ENCODE results near the gene SPARC. TPM values are rescaled to one million over a fixed set of nuclear protein-coding genes. Genes with fewer than 3 reads are reported as not detected.
A peak's percentile ranks its signal among the peaks of the same experiment; 100 is the strongest.

SPARC gene
- total and polyA plus RNA-seq, 4 donors = 145 to 1,186 (median 918) TPM

DNA sequence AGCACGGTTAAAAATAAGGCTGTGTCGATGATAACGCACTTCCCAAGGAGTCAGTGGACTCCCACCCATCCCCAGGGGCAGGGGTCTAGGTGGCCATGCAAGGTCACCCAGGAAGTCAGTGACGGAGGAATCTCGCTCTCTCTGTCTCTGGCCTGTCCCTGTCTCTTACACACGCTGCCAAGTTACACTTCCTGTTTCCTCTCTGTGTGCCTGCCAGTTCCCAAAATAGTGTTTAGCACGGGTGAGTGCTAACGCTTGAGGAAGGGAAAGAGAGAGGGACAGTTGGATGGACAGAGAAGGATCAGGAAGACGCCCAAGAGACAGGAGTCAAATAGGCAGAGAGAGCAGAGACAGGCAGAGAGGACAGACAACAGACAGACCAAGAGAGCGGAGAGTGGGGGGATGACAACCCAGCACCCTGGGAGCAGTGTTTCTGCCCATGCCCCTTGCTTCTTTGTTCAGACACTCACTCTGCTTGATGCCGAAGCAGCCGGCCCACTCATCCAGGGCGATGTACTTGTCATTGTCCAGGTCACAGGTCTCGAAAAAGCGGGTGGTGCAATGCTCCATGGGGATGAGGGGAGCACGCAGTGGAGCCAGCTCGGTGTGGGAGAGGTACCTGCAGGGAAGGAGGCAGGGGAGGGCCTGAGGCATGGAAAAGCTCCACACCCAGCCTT lies 23.0 kb downstream of the SPARC start:
- H3K36me3 ChIP-seq (ENCODE audit: control insufficient read depth in 4 of 4, insufficient read depth in 4 of 4, low read length in 4 of 4) = peaks cover 4 to 52% (median 31%) of the 10 kb centered on the region in 4 donors
- H3K27ac ChIP-seq (ENCODE audit: low read depth in 1 of 2, low read length in 1 of 2) = peak overlapping the region; percentile 56 to 82
- H3K4me3 ChIP-seq = no peak overlapping the region
- TF ChIP-seq, protein P1, sequence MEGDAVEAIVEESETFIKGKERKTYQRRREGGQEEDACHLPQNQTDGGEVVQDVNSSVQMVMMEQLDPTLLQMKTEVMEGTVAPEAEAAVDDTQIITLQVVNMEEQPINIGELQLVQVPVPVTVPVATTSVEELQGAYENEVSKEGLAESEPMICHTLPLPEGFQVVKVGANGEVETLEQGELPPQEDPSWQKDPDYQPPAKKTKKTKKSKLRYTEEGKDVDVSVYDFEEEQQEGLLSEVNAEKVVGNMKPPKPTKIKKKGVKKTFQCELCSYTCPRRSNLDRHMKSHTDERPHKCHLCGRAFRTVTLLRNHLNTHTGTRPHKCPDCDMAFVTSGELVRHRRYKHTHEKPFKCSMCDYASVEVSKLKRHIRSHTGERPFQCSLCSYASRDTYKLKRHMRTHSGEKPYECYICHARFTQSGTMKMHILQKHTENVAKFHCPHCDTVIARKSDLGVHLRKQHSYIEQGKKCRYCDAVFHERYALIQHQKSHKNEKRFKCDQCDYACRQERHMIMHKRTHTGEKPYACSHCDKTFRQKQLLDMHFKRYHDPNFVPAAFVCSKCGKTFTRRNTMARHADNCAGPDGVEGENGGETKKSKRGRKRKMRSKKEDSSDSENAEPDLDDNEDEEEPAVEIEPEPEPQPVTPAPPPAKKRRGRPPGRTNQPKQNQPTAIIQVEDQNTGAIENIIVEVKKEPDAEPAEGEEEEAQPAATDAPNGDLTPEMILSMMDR (IDR thresholded peaks at IDR 0.05; ENCODE audit: control extremely low read depth, extremely low read depth) = no peak
- no peaks in the 10 kb centered on the region for H3K27me3 ChIP-seq (ENCODE audit: control insufficient read depth in 3 of 3, insufficient read depth in 3 of 3, low read length in 2 of 3)
- peaks cover 11 to 35% (median 20%) of the 10 kb centered on the region in 5 donors for H3K4me1 ChIP-seq (ENCODE audit: control insufficient read depth in 5 of 5, insufficient read depth in 5 of 5, low read length in 5 of 5)
- no peak overlapping the region for H3K9ac ChIP-seq (ENCODE audit: insufficient read depth in 1 of 2, low read length in 2 of 2)
- DNase-seq (peak; percentile 46 to 86 (median 71)), ATAC-seq (ENCODE audit: insufficient read depth, low FRiP score) (peak; percentile 58)
- 41 to 43% methylated on average over 17 of the region's 17 CpGs for WGBS, 2 donors
- H3K9me3 ChIP-seq (ENCODE audit: control insufficient read depth in 4 of 4, insufficient read depth in 3 of 4, low read length in 3 of 4) = no peaks in the 10 kb centered on the region

- Histone ChIP-seq H3K36me3 (ENCODE audit: control insufficient read depth in 4 of 4, insufficient read depth in 4 of 4, low read length in 4 of 4) (peaks cover 4 to 42% (median 24%) of the 10 kb centered on the region in 4 donors), H3K27me3 (ENCODE audit: control insufficient read depth in 3 of 3, insufficient read depth in 3 of 3, low read length in 2 of 3) (no peaks in the 10 kb centered on the region), H3K9ac (ENCODE audit: insufficient read depth in 1 of 2, low read length in 2 of 2) (no peak overlapping the region), H3K27ac (ENCODE audit: low read depth in 1 of 2, low read length in 1 of 2) (peak overlapping the region; percentile 41 to 46), H3K9me3 (ENCODE audit: control insufficient read depth in 4 of 4, insufficient read depth in 3 of 4, low read length in 3 of 4) (no peaks in the 10 kb centered on the region), H3K4me3 (no peak overlapping the region), H3K4me1 (ENCODE audit: control insufficient read depth in 5 of 5, insufficient read depth in 5 of 5, low read length in 5 of 5) (peaks cover 11 to 35% (median 20%) of the 10 kb centered on the region in 5 donors)
- no peak for DNase-seq
- no peak for ATAC-seq (ENCODE audit: insufficient read depth, low FRiP score)
- TF ChIP-seq, protein P1 (IDR thresholded peaks at IDR 0.05; ENCODE audit: control extremely low read depth, extremely low read depth) = no peak
- 69 to 76% methylated on average over 4 of the region's 4 CpGs for WGBS, 2 donors
These were observed 23.9 kb downstream of the SPARC start for GRCh38 chr5:151662805-151663204.

DNA sequence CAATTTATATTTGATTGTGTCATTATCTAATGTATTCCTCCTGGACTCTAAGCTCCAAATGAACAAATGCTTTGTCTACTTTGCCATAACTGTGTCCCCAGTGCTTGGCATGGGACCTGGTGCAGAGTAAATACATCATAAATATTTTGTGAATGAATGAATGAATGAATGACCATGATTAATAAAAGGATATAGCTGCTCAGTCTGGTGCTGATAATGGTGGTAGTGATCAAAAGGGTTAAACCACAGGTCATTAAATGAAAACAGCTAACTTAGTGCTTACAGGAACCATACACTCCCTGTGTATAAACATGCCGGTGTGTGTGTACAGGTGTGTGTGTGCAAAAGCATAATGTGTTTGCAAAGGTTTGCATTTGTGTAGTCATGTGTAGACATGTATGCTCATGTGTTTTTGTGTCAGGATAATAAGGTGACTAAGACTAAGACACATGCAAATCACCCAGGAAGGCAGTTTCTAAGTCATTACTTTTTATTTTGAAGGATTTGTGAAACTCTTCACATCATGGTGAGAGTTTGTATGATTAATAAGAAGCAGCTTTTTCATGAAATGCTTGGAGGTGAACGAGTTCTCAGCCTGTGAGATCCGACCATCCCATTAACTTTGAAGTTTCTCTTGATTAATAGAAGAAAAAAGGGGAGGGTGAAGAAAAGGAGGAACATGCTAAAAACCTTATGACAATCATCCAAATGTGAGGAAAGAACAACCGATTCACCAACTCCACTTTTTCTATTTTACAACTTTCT lies 24.6 kb downstream of the SPARC start:
- 57 to 72% methylated on average over 4 of the region's 4 CpGs for WGBS, 2 donors
- Histone ChIP-seq H3K4me3 (no peak overlapping the region), H3K36me3 (ENCODE audit: control insufficient read depth in 4 of 4, insufficient read depth in 4 of 4, low read length in 4 of 4) (peaks cover 4 to 37% (median 19%) of the 10 kb centered on the region in 4 donors), H3K9ac (ENCODE audit: insufficient read depth in 1 of 2, low read length in 2 of 2) (no peak overlapping the region), H3K27ac (ENCODE audit: low read depth in 1 of 2, low read length in 1 of 2) (no peak overlapping the region), H3K27me3 (ENCODE audit: control insufficient read depth in 3 of 3, insufficient read depth in 3 of 3, low read length in 2 of 3) (no peaks in the 10 kb centered on the region), H3K4me1 (ENCODE audit: control insufficient read depth in 5 of 5, insufficient read depth in 5 of 5, low read length in 5 of 5) (peaks cover 11 to 35% (median 20%) of the 10 kb centered on the region in 5 donors), H3K9me3 (ENCODE audit: control insufficient read depth in 4 of 4, insufficient read depth in 3 of 4, low read length in 3 of 4) (no peaks in the 10 kb centered on the region)
- DNase-seq = no peak
- ATAC-seq (ENCODE audit: insufficient read depth, low FRiP score) = no peak
- TF ChIP-seq, protein P1 (IDR thresholded peaks at IDR 0.05; ENCODE audit: control extremely low read depth, extremely low read depth) = no peak

All from lung (tissue), 12 donors.